H9 (cell line): ENCODE data around the gene FAIM2. TPM values are rescaled to one million over a fixed set of nuclear protein-coding genes. Genes with fewer than 3 reads are reported as not detected.

Experiments used
- DNase-seq: peaks from one replicate; pipeline ENCODE4 v3.0.0-alpha.2; 2017
- H2AFZ ChIP-seq: one replicate; pipeline ENCODE4 v1.6.1; 2013; ENCODE audit warnings: mild to moderate bottlenecking, low read length, control low read depth, moderate library complexity
- H2AK5ac ChIP-seq: 2 replicates; pipeline ENCODE4 v1.6.1; 2013; ENCODE audit warnings: low read length, control low read depth, mixed read lengths; ENCODE audit not compliant: insufficient read length
- H2BK120ac ChIP-seq: one replicate; pipeline ENCODE4 v1.6.1; 2013; ENCODE audit warnings: low read depth, mild to moderate bottlenecking, low read length, control low read depth, inconsistent platforms; ENCODE audit not compliant: poor library complexity, severe bottlenecking
- H2BK12ac ChIP-seq: 2 replicates; pipeline ENCODE4 v1.6.1; 2013; ENCODE audit warnings: low read length, control low read depth, mixed read lengths, low read depth; ENCODE audit not compliant: insufficient read length
- H2BK15ac ChIP-seq: 2 replicates; pipeline ENCODE4 v1.6.1; 2013; ENCODE audit warnings: low read depth, low read length, control low read depth
- H2BK20ac ChIP-seq: one replicate; pipeline ENCODE4 v1.6.1; 2013; ENCODE audit warnings: low read depth, mild to moderate bottlenecking, low read length, control low read depth, inconsistent platforms; ENCODE audit not compliant: poor library complexity, severe bottlenecking
- H2BK5ac ChIP-seq: 2 replicates; pipeline ENCODE4 v1.6.1; 2013; ENCODE audit warnings: low read length, control low read depth, mixed read lengths; ENCODE audit not compliant: insufficient read length
- H3K14ac ChIP-seq: 2 replicates; pipeline ENCODE4 v1.6.1; 2013; ENCODE audit warnings: low read length, control low read depth; ENCODE audit not compliant: insufficient read depth
- H3K18ac ChIP-seq: 2 replicates; pipeline ENCODE4 v1.6.1; 2013; ENCODE audit warnings: low read depth, mild to moderate bottlenecking, mixed read lengths, low read length, control low read depth; ENCODE audit not compliant: insufficient read length
- H3K23ac ChIP-seq: 2 replicates; pipeline ENCODE4 v1.6.1; 2013; ENCODE audit warnings: low read length, control low read depth, mixed read lengths, low read depth; ENCODE audit not compliant: insufficient read length
- H3K23me2 ChIP-seq: 2 replicates; pipeline ENCODE4 v1.6.1; 2013; ENCODE audit warnings: low read depth, mild to moderate bottlenecking, mixed read lengths, low read length, control low read depth; ENCODE audit not compliant: insufficient read length, poor library complexity, severe bottlenecking
- H3K27ac ChIP-seq: 2 replicates; pipeline ENCODE4 v1.5.1; 2013; ENCODE audit warnings: low read length, control low read depth, mixed read lengths, low read depth; ENCODE audit not compliant: insufficient read length
- H3K27me3 ChIP-seq: 2 replicates; pipeline ENCODE4 v1.6.1; 2013; ENCODE audit warnings: low read length, control low read depth, inconsistent platforms; ENCODE audit not compliant: insufficient read depth
- H3K4ac ChIP-seq: 2 replicates; pipeline ENCODE4 v1.6.1; 2013; ENCODE audit warnings: low read depth, mild to moderate bottlenecking, control low read depth, inconsistent platforms, low read length, moderate library complexity
- H3K4me1 ChIP-seq: 2 replicates; pipeline ENCODE4 v1.6.1; 2013; ENCODE audit warnings: low read length, control low read depth, inconsistent platforms; ENCODE audit not compliant: insufficient read depth
- H3K4me2 ChIP-seq: 2 replicates; pipeline ENCODE4 v1.6.1; 2013; ENCODE audit warnings: low read length, control low read depth, mixed read lengths; ENCODE audit not compliant: insufficient read length, insufficient read depth
- H3K56ac ChIP-seq: 2 replicates; pipeline ENCODE4 v1.6.1; 2013; ENCODE audit warnings: low read depth, mild to moderate bottlenecking, mixed read lengths, low read length, control low read depth; ENCODE audit not compliant: insufficient read length
- H3K79me1 ChIP-seq: 2 replicates; pipeline ENCODE4 v1.6.1; 2013; ENCODE audit warnings: low read depth, mild to moderate bottlenecking, moderate library complexity, low read length, control low read depth, inconsistent platforms; ENCODE audit not compliant: insufficient read depth, poor library complexity, severe bottlenecking
- H3K79me2 ChIP-seq: 2 replicates; pipeline ENCODE4 v1.6.1; 2013; ENCODE audit warnings: low read length, control low read depth, inconsistent platforms; ENCODE audit not compliant: insufficient read depth
- H3K9ac ChIP-seq: 2 replicates; pipeline ENCODE4 v1.6.1; 2013; ENCODE audit warnings: low read length, control low read depth, mixed read lengths; ENCODE audit not compliant: insufficient read length; ENCODE audit errors: extremely low read depth
- H3K9me3 ChIP-seq: one replicate; pipeline ENCODE4 v1.6.1; 2013; ENCODE audit warnings: low read depth, low read length, inconsistent platforms; ENCODE audit not compliant: control insufficient read depth
- H3T11ph ChIP-seq: one replicate; pipeline ENCODE4 v1.6.1; 2013; ENCODE audit warnings: mild to moderate bottlenecking, low read length, control low read depth, inconsistent platforms
- H4K20me1 ChIP-seq: one replicate; pipeline ENCODE4 v1.6.1; 2013; ENCODE audit not compliant: control insufficient read depth, insufficient read length, insufficient read depth
- H4K5ac ChIP-seq: 2 replicates; pipeline ENCODE4 v1.6.1; 2013; ENCODE audit warnings: low read depth, mild to moderate bottlenecking, mixed read lengths, low read length, control low read depth; ENCODE audit not compliant: insufficient read length
- H4K8ac ChIP-seq: replicated peaks from 2 replicates; pipeline ENCODE4 v1.6.1; 2013; ENCODE audit warnings: low read length, control low read depth, mixed read lengths, low read depth; ENCODE audit not compliant: insufficient read length
- H4K91ac ChIP-seq: 2 replicates; pipeline ENCODE4 v1.6.1; 2013; ENCODE audit warnings: low read depth, mild to moderate bottlenecking, moderate library complexity, mixed read lengths, low read length, control low read depth; ENCODE audit not compliant: insufficient read length
- H3K27ac Mint-ChIP-seq, 3 experiments: 2 replicates in 2 of 3; 3 replicates in 1 of 3; pipeline ENCODE4 v1.8.0; 2020 to 2021; ENCODE audit warnings: mixed read lengths in 3 of 3, mild to moderate bottlenecking in 1 of 3, moderate library complexity in 1 of 3
- H3K27me3 Mint-ChIP-seq: 2 replicates; pipeline ENCODE4 v1.8.0; 2021; ENCODE audit warnings: low read depth, mild to moderate bottlenecking, moderate library complexity, mixed read lengths
- H3K36me3 Mint-ChIP-seq, 3 experiments: 2 replicates in 2 of 3; 3 replicates in 1 of 3; pipeline ENCODE4 v1.8.0; 2020 to 2021; ENCODE audit warnings: low read depth in 3 of 3, mixed read lengths in 3 of 3; ENCODE audit not compliant: insufficient read depth in 1 of 3
- H3K4me1 Mint-ChIP-seq, 2 experiments: 2 replicates each; pipeline ENCODE4 v1.8.0; 2020; ENCODE audit warnings: mixed read lengths in 2 of 2
- H3K4me3 Mint-ChIP-seq, 2 experiments: 2 replicates in 1 of 2; 3 replicates in 1 of 2; pipeline ENCODE4 v1.8.0; 2020 to 2021; ENCODE audit warnings: mild to moderate bottlenecking in 2 of 2, mixed read lengths in 2 of 2, moderate library complexity in 1 of 2
- H3K9me3 Mint-ChIP-seq, 2 experiments: 2 replicates in 1 of 2; 3 replicates in 1 of 2; pipeline ENCODE4 v1.8.0; 2020; ENCODE audit warnings: mild to moderate bottlenecking in 2 of 2, mixed read lengths in 2 of 2, moderate library complexity in 1 of 2
- WGBS: extraction: QIAGEN DNeasy Blood & Tissue Kit; methylation state at CpG from one replicate; pipeline ENCODE4 v1.1.7; 2013; ENCODE audit warnings: missing lambda C conversion rate, low lambda C conversion rate, mixed read lengths; ENCODE audit not compliant: insufficient read length; ENCODE audit errors: extremely low coverage; 5-methylcytosine and 5-hydroxymethylcytosine counted together
- total RNA-seq: library from RNA; stranded (reverse); gene quantifications from 2 replicates; pipeline ENCODE4 v1.2.1, GENCODE V29; 2021
- TF ChIP-seq, protein P1 (sequence below): fragments of 200-600 bp; sonication (generic); conservative IDR thresholded peaks from 3 replicates; pipeline ENCODE4 v1.8.0; 2021; ENCODE audit warnings: antibody characterized with exemption, mild to moderate bottlenecking

FAIM2 gene
- total RNA-seq, 1 experiment from 2014 or later: 0.42 TPM

DNA sequence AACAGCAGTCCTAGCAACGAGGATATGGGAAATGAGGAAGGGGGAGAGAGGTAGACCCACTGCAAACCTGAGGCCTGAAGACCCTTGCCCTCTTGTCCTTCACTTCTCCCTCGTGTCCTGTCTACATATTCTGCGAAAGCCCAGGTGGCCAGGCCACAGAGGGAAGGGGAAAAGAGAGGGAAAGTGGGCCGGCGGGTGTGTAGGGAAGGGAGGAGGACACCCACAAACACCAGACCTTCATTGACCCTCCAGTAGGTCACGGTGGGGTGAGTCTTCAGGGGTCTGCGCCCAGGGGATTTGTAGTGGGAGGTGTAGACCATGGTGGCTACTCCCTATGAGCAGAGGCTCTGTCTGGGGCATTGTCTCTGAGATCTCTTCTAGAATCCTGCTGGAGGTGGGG lies 3.8 kb downstream of the FAIM2 start:
- Histone ChIP-seq H3K79me2 (no peaks in the 10 kb centered on the region), H3T11ph (no peak overlapping the region), H3K23me2 (no peaks in the 10 kb centered on the region), H3K27ac (no peak overlapping the region), H3K56ac (no peak overlapping the region), H2BK15ac (no peak overlapping the region), H3K27me3 (no peaks in the 10 kb centered on the region; the same call in 1 of the 2 replicates), H3K14ac (no peak overlapping the region), H4K20me1 (no peaks in the 10 kb centered on the region), H3K9me3 (no peaks in the 10 kb centered on the region), H3K23ac (no peak overlapping the region), H2AFZ (no peak overlapping the region), H3K4ac (no peak overlapping the region), H2AK5ac (no peak overlapping the region), H3K18ac (no peak overlapping the region), H2BK120ac (no peak overlapping the region), H2BK12ac (no peak overlapping the region), H3K9ac (no peak overlapping the region), H3K79me1 (no peaks in the 10 kb centered on the region), H4K8ac (no peak overlapping the region), H2BK20ac (no peak overlapping the region), H2BK5ac (no peak overlapping the region), H3K4me2 (no peak overlapping the region), H4K91ac (no peak overlapping the region), H3K4me1 (no peaks in the 10 kb centered on the region), H4K5ac (no peak overlapping the region)
- no peak overlapping the region for H3K27ac Mint-ChIP-seq
- H3K36me3 Mint-ChIP-seq: no peaks in the 10 kb centered on the region
- no peaks in the 10 kb centered on the region for H3K9me3 Mint-ChIP-seq
- H3K27me3 Mint-ChIP-seq: peaks cover 66% of the 10 kb centered on the region
- TF ChIP-seq, protein P1, sequence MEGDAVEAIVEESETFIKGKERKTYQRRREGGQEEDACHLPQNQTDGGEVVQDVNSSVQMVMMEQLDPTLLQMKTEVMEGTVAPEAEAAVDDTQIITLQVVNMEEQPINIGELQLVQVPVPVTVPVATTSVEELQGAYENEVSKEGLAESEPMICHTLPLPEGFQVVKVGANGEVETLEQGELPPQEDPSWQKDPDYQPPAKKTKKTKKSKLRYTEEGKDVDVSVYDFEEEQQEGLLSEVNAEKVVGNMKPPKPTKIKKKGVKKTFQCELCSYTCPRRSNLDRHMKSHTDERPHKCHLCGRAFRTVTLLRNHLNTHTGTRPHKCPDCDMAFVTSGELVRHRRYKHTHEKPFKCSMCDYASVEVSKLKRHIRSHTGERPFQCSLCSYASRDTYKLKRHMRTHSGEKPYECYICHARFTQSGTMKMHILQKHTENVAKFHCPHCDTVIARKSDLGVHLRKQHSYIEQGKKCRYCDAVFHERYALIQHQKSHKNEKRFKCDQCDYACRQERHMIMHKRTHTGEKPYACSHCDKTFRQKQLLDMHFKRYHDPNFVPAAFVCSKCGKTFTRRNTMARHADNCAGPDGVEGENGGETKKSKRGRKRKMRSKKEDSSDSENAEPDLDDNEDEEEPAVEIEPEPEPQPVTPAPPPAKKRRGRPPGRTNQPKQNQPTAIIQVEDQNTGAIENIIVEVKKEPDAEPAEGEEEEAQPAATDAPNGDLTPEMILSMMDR: no peak
- no peak overlapping the region; a peak in 1 of 5 replicates for H3K4me3 Mint-ChIP-seq
- H3K4me1 Mint-ChIP-seq: peaks cover 10 to 32% of the 10 kb centered on the region in 2 experiments
- DNase-seq: no peak
- WGBS: no CpG with 5 or more reads among the region's 7 CpGs
